Nephron (organoid): ENCODE results near the gene TIMP1.

ENCODE experiments used
- H3K27ac Mint-ChIP-seq, 3 experiments: 2 replicates each; pipeline ENCODE4 v1.8.0; 2020; ENCODE audit warnings: mixed read lengths in 3 of 3, mild to moderate bottlenecking in 2 of 3, moderate library complexity in 1 of 3
- H3K27me3 Mint-ChIP-seq: 2 replicates; pipeline ENCODE4 v1.8.0; 2021; ENCODE audit warnings: low read depth, mild to moderate bottlenecking, moderate library complexity, mixed read lengths
- H3K36me3 Mint-ChIP-seq: 2 replicates; pipeline ENCODE4 v1.8.0; 2020; ENCODE audit warnings: low read depth, mixed read lengths
- H3K4me1 Mint-ChIP-seq: 2 replicates; pipeline ENCODE4 v1.8.0; 2020; ENCODE audit warnings: mixed read lengths
- H3K4me3 Mint-ChIP-seq, 3 experiments: 2 replicates each; pipeline ENCODE4 v1.8.0; 2020; ENCODE audit warnings: mild to moderate bottlenecking in 3 of 3, mixed read lengths in 3 of 3, moderate library complexity in 2 of 3
- H3K9me3 Mint-ChIP-seq: 2 replicates; pipeline ENCODE4 v1.8.0; 2020; ENCODE audit warnings: mixed read lengths
- CTCF ChIP-seq, 3 experiments: fragments of 200-600 bp; sonication (generic); IDR thresholded peaks; one replicate each; pipeline ENCODE4 v1.5.0; 2021; ENCODE audit warnings: antibody characterized with exemption in 3 of 3; ENCODE audit not compliant: unreplicated experiment in 3 of 3

The TIMP1 gene

GRCh38 chrX:47610511-47610910 lies 28.3 kb downstream of the TIMP1 start:
- H3K36me3 Mint-ChIP-seq: no peaks in the 10 kb centered on the region
- H3K4me3 Mint-ChIP-seq: no peak overlapping the region
- H3K9me3 Mint-ChIP-seq: peaks cover 11% of the 10 kb centered on the region
- H3K27ac Mint-ChIP-seq: no peak overlapping the region
- no peaks in the 10 kb centered on the region for H3K4me1 Mint-ChIP-seq
- H3K27me3 Mint-ChIP-seq: peaks cover 6% of the 10 kb centered on the region
- TF ChIP-seq CTCF (IDR thresholded peaks at IDR 0.05; ENCODE audit: unreplicated experiment in 3 of 3): no peak

- no peak for TF ChIP-seq CTCF (IDR thresholded peaks at IDR 0.05; ENCODE audit: unreplicated experiment in 3 of 3)
- peaks cover 4% of the 10 kb centered on the region for H3K27me3 Mint-ChIP-seq
- no peak overlapping the region for H3K4me3 Mint-ChIP-seq
- peaks cover 9% of the 10 kb centered on the region for H3K9me3 Mint-ChIP-seq
- no peaks in the 10 kb centered on the region for H3K36me3 Mint-ChIP-seq
- H3K4me1 Mint-ChIP-seq: no peaks in the 10 kb centered on the region
- no peak overlapping the region for H3K27ac Mint-ChIP-seq
Observed at GRCh38 chrX:47611489-47611888, 29.3 kb downstream of the TIMP1 start.

GRCh38 chrX:47611926-47612325 lies 29.7 kb downstream of the TIMP1 start:
- TF ChIP-seq CTCF (IDR thresholded peaks at IDR 0.05; ENCODE audit: unreplicated experiment in 3 of 3): no peak
- Mint-ChIP-seq H3K4me1 (no peaks in the 10 kb centered on the region), H3K27me3 (peaks cover 4% of the 10 kb centered on the region), H3K4me3 (no peak overlapping the region), H3K9me3 (peaks cover 7% of the 10 kb centered on the region), H3K27ac (no peak overlapping the region), H3K36me3 (no peaks in the 10 kb centered on the region)

GRCh38 chrX:47612418-47612817 lies 30.2 kb downstream of the TIMP1 start:
- Mint-ChIP-seq H3K9me3 (peaks cover 7% of the 10 kb centered on the region), H3K4me1 (no peaks in the 10 kb centered on the region), H3K36me3 (no peaks in the 10 kb centered on the region), H3K27ac (no peak overlapping the region), H3K4me3 (no peak overlapping the region), H3K27me3 (peaks cover 5% of the 10 kb centered on the region)
- no peak for TF ChIP-seq CTCF (IDR thresholded peaks at IDR 0.05; ENCODE audit: unreplicated experiment in 3 of 3)

- Mint-ChIP-seq H3K36me3 (no peaks in the 10 kb centered on the region), H3K27ac (no peak overlapping the region), H3K4me3 (no peak overlapping the region), H3K4me1 (no peaks in the 10 kb centered on the region), H3K27me3 (peaks cover 11% of the 10 kb centered on the region), H3K9me3 (peaks cover 14% of the 10 kb centered on the region)
- TF ChIP-seq CTCF (IDR thresholded peaks at IDR 0.05; ENCODE audit: unreplicated experiment in 3 of 3): no peak
Observed at GRCh38 chrX:47613082-47613481, 30.8 kb downstream of the TIMP1 start.

GRCh38 chrX:47614618-47615017 lies 32.4 kb downstream of the TIMP1 start:
- TF ChIP-seq CTCF (IDR thresholded peaks at IDR 0.05; ENCODE audit: unreplicated experiment in 3 of 3): no peak
- Mint-ChIP-seq H3K36me3 (no peaks in the 10 kb centered on the region), H3K4me1 (no peaks in the 10 kb centered on the region), H3K27me3 (peaks cover 19% of the 10 kb centered on the region), H3K4me3 (no peak overlapping the region), H3K9me3 (peaks cover 22% of the 10 kb centered on the region), H3K27ac (no peak overlapping the region)
